Measurements from ENCODE around the gene PLEKHA8.

PLEKHA8 gene

DNA sequence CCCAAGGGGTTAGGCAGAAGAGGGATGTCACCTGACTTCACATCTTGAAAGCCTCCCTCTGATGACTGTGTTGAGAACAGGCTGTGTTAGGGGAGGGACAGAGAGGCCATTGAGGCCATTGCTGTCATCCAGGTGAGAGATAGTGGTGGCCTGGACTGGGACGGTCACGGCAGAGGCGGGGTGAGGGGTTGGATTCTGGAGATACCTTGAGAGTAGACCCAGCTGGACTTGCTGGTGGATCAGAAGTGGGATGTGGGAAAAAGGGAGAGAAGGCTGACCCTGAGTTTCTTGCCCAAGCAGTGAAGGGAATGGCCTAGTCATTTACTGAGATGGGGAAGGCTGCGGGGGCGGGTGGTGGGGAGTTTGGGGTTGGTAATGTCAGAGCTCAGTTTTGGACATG is 120.2 kb downstream of the PLEKHA8 start:
- DNase-seq: no peak

DNA sequence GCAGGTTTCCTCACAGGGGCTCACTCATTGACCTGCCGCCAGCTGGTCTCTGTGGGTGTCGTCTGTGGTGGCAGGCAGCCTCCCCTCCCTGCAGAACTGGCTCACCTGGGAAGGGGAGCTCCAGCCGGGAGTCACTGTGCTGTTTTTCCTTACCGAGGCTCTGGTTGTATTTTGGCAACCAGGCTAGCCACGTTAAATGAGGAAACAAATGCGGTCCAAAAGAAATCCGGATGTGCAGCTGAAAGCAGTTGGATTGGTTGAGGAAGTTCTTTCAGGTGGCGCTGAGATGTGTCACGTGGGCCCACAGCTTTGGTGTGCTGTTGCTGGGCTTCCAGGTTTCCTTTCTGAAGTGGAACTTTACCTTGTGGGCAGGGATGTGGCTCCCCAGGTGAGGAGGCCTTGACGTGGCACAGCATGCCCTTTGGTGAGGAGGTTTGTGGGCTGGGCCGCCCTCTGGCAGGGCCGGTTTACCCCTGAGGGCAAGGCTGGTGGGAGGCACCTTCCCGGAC is 120.8 kb downstream of the PLEKHA8 start:
- peak; percentile 38 for DNase-seq

DNA sequence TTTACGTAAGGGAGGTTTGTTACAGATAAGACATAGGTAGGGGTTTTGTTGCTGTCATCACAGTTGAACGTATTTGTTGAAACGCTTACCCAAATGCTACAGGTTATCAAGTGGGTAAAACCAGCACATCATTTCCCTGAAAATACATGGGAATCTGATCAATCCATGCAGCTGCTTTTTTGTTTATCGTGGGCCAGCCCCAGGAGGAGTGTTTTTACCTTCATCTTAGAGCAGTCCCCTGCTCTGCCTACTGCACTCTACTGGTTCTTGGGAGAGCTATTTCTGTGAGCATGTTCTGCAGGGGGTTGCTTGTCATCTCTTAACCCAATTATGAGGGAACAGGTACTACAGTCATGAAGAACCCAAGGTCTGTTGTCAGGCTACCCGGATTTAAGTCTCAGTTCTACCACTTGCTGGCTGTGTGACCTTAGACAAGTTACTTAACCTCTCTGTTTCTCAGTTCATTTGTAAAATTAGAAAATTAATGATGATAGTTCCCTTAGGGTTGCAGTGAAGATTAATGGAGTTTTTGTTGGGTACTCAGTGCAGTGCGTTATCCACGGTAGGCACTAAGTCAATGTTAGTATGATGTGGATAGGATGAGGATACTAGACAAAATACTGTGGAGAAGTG is 121.5 kb downstream of the PLEKHA8 start:
- no peak for DNase-seq

DNA sequence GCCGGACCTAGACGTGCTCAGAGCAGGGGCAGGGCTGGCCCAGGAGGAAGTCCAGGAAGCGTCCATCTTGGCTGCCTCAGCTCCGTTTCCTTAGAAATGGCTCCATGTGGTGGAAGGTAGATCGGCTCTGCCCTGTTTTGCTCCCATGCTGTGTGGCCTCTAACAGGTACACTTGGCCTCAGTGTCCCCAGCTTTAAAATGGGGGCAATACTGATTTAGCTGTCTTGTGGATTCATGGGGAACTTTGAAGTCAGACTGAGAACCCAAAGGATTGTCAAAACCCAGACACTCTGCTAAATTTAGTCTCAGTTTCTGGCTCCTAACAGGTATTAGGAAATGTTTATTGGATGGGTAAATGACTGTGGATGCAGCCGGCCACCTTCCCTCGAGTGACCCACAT is 122.5 kb downstream of the PLEKHA8 start:
- DNase-seq: no peak

DNA sequence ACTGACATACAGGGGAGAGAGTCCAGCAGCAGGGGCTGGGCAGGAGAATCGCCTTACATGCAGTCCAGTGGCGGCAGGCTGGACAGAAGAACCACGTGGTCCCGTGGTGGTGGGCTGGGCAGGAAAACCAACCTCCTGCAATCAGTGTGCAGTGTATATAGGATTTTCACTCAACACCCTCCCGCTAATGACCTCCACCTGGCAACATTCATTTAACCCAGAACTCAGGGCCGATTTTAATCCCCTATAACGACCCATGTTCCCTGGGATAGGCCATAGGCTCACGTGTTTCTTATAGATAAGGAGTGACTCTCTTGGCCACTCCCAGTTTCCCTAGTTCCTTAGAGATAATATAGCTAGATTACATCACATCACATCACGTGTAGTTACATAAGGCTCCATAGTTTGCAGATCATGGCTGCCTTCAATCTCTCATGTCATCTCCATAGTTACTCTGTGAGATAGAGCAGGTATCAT is 125.9 kb downstream of the PLEKHA8 start:
- no peak for DNase-seq

DNA sequence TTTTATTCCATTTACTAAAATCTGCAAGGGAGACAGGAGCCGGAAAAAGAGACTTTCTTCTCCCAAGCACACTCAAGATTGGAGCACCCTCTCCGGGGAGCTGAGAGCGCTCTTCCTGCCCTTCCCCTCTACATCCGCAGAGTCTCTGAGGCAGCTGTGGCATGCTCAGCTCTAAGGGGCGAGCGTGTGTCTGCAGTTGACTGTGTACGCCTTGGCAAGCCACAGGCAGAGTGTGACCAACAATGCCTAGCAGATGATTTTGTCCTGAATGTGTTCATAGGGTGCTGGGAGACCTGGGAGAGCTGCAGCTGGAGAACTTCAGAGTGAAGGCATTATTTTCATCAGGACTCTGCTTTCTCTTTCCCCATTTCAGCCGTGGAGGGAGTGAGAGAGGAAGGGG is 127.3 kb downstream of the PLEKHA8 start:
- no peak for DNase-seq

DNA sequence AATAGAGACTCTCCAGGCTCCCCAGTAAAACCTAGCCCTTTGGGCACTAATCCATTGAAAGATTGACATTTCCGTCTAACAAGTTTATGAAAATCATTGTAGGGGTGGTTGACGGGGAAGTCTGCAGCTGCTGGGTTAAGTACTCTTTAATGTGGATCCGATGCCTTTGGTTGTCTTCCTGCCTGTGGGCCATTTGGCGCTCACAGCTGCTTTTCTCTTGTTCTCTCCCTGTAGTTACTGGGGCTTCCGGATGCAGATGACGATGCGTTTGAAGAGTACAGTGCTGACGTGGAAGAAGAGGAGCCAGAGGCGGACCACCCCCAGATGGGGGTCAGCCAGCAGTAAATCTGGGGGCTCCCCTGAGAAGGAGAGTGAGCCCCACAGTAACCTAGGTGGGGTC is 129.0 kb downstream of the PLEKHA8 start:
- peak; percentile 33 for DNase-seq

DNA sequence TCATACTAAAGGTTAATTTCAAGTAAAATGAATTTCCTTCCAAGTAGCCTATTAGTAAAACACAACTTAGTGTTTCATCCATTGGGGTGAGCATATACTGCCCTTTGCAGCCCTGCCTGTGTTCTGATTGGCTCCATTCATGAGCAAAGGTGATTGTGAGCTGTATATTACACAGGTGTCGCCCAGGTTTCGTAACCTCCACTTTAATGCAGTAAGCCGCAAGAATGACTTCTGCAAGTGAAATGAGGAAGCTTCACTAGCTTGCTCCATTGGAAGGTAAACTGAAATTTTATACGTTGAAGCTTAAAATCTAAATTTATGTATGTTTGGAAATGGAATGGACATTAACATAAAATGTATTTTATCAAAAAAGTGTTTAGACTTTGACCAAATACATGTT is 131.0 kb downstream of the PLEKHA8 start:
- no peak for DNase-seq

DNA sequence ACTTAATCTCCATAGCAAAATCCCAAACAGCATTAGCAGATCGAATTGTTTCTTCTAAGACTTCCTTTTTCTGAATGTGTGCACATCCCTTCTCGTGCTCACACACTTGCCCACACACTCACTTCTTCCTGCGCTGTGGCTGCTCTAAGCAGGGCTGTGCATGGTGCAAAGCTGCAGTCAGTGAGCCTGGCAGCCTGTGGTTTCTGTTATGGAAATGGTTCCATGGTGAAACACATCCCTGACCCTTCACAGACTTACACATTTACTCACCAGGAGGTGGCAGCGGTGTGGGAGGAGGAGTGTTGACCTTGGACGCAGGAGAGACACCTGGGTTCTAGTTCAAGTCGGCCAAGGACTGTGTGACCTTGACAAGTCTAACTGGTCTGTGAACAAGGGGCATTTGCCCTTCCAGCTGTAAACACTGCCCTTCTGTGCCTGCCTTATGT is 131.5 kb downstream of the PLEKHA8 start:
- peak; percentile 38 for DNase-seq

DNA sequence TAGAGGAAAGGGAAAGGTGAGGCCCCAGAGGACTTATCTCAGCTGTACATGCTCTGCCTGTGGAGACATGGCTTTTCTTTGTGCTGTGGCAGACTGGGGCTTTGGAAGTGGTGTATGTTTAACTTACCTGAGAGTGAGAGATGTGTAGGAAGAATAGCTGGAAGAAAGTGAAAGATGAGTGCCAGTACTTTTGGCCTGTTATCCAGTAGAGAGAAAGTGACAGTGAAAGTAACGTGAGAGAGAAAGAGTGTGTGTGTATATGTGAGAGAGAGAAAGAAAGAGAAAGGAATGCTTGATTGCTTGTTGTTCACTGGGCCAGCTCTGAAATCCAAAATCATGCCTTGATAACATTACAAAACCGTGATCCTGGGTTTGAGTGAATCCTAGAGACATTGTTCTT is 132.1 kb downstream of the PLEKHA8 start:
- no peak for DNase-seq

DNA sequence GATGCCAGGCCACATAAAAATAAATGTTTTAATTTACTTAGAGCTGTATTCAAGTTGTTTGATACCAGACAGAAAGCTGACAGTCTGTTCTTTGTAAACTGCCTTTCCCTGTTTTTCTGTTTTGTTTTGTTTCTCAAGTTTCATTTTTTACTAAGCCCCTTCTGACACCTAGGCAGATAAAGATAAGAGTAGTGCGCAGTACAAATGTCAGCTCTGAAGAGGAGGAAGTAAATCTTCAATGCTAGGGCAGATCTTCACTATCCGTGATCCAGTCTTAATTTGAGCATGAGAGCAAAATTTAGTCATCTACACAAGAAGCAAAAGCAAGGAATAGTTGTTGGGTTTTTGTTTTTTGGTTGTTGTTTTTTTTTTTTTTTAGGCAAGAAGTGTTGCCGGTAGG is 133.9 kb downstream of the PLEKHA8 start:
- no peak for DNase-seq

DNA sequence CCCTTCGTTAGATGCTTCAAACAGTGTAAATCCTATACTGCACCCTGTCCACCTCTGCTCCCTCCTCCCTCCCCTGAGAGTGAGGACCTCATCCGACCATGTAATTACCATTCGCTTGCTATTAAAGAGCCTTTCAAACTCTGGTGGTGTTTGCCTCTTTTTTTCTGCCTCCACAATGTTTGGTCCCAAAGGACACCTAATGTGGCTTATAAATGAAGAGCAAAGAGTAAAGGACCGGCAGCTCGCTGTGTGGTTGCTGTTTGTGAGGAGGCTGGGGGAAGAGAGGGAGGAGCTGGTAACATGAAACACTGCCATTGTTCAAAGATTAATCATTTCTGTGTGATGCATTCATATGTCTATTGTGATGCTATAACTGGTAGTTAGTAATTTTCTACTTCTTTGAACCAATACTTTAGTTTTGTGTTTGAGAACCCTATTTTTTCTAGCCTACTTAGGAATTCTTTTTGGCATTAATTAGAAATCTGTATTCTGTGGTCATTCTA is 134.5 kb downstream of the PLEKHA8 start:
- DNase-seq: no peak

DNA sequence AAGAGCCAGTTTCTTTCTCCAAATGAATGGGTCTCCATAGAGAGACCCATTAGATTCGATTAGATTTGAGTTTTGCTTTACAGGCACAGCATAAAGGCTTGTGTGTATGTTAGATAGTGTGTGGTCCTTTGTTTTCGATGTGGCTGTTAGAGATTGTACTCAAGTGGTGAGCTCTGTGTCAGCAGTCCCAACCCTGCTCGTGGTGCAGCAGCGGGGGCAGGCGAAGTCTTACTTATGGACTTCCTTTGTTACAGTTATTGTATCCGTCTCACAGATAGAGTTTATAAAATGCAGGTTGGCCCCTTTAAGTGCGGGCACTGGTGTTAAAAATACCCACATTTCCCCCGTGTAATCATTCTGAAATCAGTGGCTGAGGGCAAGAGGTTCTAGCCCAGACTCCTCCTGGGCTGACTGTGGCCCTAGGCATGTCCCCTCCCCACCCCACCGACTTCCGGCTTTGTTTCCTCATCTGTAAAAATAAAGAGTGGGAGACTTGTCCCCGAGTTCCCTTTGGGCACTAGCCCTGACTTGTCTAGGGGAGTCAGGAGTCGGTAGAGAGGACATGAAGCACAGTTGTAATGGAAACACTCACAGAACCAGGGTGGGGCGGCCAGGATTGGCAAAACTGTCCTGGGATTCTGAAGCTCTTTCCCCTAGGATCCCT is 135.2 kb downstream of the PLEKHA8 start:
- no peak for DNase-seq

DNA sequence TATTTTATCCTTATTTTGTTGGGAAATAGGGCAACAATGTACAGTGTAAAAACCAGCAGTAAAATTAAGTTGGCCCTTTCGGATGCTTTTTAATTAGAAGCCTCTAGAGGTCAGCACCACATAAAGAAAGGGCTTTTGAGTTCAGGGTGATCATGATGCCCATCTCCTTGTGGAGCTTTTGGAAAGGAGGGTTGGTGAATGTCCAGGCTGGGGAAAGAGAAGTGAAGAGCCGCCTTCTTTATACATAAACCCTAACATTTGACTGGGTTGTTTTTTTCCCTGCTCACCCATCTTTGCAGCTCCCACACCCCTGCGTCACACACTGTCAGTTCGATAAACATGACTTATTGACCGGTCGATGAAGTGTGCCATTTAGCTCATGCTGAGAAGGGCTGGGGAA is 136.4 kb downstream of the PLEKHA8 start:
- DNase-seq: no peak

DNA sequence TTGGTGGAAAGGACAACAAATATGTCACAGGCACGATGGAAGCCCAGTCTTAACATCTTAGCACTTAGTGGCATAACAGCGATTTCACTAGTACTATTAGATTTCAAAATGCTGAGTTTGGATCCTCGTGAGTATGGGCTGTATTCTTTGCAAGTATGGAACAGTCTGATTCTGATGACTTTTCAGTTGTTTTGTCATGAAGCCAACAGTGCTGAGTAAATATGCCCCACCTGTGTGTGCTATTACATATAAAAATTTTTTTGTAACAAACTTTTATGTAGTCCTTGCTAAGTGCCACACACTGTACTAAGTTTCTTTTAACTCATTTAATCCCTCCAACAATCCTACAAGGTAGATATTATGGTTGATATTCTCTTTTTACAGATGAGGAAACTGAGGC is 137.4 kb downstream of the PLEKHA8 start:
- no peak for DNase-seq

DNA sequence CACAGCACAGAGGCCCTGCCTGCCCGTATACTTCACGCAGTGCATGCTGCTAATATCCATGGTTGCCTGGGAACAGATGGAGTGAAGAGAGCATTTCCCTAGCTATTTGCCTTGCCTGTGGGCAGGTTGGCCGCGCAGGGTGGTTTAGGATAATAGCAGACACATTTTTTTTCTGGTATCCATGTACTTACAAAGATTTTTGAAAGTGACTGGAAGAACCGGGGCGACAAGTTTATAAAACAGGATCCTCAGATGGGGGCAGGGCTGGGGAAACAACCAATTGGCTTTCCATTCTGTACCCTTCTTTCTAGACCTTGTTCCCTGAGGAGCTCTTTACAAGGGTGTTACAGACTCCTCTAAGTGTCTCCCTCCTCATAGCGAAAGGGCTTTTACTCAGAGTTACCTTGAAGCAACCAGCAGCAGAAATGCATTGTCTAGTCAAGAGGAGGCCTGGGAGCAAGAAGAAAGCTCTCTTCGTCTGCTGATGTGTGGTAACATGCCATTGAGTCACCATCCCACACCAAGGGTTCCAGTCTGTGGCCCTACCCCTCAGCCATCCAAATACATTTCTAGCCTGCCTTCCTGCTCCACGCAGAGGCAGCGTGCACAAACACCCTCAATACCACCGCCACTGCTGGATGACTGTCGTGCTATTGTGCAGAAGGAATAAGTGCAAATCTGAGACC is 138.1 kb downstream of the PLEKHA8 start:
- DNase-seq: no peak

DNA sequence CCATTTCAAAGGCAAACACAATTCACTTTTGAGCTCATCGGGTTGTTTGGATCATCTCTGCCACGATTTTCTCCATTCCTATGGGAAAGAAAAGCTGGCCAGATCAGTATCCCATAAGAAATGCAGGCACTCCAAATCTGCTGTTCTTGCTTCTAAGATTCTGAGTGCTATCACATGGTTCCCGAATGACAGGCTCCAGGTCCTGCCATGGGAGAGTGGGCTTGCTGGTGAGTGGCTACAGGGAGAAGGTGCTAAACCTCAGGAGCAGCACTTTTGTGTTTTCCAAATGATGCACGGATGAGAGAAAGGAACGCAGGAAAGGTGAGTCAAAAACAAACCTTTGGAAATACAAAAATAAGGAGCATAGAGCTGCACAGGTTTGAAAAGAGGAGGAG is 138.6 kb downstream of the PLEKHA8 start:
- no peak for DNase-seq

DNA sequence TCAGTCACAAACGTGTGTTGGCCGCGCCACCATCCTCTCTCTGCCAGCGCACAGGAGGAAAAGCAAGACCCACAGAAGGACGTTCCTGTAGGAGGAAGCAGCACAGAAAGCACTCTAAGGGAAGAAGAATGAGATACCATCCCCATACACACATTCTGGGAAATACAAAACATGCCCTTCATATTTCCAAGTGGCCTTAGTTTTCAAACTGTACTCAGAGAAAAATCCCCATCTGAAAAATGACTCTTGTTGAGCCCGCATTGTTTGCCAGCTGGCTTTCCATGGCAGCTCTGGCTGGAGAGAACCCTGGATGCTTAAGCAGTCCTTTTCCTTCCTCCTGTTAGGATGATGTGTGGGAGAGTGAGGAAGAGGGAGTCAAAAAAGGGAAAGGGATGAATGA is 139.7 kb downstream of the PLEKHA8 start:
- DNase-seq: no peak

DNA sequence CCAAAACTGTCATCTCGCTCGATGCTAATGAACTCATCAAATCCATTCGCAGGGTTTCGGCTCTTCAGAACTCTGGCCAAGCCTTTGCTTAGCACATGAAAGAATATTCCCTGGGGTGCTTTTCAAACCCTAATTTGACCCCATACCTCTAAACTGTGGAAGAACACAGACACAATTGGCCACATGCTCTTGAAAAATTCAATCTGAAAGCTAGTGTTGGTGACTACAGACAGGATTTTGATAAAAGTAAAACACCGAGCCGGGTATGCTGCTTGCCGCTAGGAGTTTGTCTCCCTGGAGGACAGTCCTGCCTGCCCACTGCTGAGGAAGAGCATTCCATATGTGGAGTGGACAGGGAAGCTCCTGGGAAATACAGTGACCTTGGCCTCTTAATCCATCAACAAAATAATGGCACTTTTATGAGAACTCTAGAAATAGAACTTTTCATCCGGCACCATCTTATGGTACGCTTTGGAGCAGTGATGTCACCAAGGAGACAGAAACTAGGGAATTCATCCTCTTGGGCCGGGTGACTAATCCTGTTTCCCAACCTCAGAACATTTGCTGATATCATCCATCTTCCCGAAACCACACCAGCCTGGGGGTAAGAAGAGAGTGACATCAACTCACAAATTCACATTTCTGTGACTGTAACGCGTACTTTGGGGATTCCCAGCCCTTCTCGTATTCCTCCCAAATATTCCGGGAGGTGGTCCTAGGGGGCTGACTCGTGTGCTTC is 140.8 kb downstream of the PLEKHA8 start:
- DNase-seq: no peak

DNA sequence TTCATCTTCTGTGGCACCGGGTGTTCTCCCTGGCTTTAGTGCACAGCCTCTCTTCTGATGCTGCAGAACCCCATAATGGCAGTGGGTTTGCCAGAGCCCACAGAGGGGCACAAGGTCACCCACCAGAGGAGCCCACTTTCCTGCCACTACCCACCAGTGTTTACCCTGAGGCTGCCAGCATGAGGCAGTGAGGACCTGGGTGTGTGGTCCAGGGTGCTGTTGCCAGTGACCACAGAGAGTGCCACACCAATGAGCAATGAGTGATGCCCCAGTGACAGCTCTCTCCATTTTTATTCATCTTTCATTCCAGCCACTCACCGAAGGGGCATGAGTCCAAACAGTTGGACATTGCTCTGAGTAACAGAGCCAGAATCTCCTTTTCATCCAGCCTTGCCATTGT is 141.4 kb downstream of the PLEKHA8 start:
- no peak for DNase-seq

DNA sequence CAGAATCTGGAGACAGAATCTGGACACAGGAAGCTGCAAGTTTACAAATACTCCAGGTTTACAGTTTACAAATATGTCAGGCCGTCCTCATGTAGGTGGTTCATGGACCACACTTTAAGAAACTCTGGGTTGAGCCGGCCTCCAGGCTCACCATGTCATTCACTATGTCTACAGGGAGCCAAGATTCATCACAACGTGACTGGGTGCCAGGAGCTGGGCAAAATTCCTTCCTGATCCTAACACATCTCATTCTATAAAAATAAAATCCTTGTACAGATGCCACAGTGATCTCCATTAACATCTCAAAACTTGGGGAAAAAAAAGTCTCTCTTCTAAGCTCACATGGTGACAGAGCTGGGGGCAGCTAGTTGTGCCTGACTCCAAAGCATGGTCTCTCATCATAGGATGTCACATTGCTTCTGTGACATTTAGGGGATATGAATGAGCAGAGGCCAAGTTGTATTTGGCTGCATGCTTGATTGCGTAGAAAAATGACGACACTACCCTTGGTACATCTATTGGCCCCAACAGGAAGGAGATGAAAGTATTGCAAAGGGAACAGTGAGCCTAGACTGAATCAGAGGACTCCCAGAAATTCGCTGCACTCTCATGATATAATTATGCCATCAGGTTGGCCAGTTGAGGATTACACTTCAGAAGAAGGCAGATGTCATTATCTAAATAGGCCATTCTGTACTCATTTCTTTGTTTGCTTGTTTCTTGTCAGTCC is 142.4 kb downstream of the PLEKHA8 start:
- peak; percentile 35 for DNase-seq

DNA sequence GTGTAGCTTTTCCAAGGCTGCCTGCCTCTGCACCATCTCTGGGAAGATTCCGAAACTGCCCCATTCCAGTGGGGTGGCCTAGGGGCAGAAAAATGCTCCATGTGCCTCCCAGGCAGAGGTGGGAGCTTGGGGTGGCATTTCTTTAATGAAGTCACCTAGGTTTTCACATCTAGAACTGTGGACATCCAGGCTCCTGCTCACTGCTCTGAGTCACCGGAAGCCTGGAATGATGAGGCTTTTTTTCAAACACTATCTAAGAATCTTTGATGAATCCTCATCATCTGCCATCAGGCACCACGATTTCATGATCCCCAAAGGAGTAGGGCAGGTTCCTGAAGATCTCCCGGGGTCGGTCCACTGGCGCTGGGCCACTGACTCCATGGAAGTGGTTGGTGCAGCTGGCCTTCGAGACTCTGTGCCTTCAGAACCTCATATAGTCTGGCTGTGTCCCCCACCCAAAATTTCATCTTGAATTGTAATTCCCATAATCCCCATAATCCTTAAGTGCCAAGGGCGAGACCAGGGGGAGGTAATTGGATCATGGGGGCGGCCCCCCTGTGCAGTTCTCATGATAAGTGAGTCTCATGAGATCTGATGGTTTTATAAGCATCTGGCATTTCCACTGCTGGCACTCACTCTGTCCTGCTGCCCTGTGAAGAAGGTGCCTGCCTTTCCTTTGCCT is 143.7 kb downstream of the PLEKHA8 start:
- DNase-seq: no peak

All from CD4-positive, alpha-beta T cell treated with Interleukin-15 for 1 hour (primary cell).